ENCODE measurements around the gene BRS3.

Gene BRS3

DNA sequence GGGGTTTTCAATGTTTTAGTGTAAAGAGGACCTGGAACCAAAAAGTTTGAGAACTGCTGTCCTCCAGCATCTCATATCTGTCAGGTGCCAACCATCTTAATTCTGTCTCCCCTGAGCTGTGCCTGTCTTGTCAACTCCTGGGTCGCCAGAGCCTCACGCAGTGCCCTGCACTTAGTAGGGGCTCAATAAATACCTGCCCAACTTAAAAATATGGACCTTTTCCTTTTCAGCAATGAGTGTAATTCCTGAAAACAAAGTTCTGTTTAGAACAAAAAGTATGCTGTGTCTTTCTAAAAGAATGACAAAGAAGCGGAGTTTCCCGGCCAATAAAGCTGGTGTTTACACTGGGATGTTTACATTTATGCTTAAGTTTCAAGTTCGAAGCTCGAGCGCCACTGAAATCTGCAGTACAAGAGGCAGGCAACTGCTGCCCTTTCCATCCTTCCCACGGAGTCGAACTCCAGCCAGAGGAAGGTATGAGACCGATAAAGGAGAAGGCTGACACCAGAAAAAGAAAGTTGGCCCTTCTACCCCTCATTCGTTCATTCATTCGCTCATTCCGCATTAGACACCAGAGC is 8.5 kb downstream of the BRS3 start:
- TF ChIP-seq CTCF (IDR thresholded peaks at IDR 0.05): no peak

- no peak for TF ChIP-seq CTCF (IDR thresholded peaks at IDR 0.05)
These were observed 9.2 kb downstream of the BRS3 start for GRCh38 chrX:136496764-136497555.

DNA sequence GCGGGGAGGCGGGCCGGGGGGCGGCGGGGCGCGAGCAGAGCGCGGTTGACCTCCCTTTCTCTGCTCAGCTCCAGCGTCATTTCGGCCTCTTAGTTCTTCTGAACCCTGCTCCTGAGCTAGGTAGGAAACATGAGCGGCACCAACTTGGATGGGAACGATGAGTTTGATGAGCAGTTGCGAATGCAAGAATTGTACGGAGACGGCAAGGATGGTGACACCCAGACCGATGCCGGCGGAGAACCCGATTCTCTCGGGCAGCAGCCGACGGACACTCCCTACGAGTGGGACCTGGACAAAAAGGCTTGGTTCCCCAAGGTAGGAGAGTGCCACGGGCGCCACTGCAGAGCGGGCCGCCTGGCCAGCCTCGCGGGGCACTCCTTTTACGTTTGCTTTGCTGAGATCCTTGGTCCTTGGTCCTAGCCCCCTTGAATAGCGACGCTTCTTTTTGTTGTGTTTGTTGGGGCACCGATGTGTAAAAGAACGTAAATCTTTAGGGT is 9.9 kb downstream of the BRS3 start, which contains the start of gene HTATSF1:
HTATSF1 (plus strand) TSS at position 37 of the 497 bp plus-strand sequence; CDS start at position 130, 93 bp downstream.
- no peak for TF ChIP-seq CTCF (IDR thresholded peaks at IDR 0.05)

DNA sequence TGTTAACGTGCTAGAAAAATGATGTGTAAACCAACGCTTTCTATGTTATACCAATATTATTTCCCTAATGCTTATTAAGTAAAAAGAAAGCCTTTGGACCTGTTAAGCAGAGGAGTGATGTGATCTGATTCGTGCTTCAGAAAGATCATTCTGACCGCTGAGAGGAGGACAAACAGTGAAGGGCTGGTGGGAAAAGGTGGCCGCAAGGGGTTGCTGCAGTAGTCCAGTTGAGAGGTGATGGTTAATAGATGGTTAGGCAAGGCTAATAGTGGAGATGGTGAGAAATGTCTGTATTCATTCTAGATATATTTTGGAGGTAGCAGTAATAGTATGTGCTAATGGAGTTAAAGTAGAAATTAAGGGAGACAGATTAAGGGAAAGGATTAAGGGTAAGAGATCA is 31.3 kb downstream of the BRS3 start:
- TF ChIP-seq CTCF (IDR thresholded peaks at IDR 0.05): no peak

DNA sequence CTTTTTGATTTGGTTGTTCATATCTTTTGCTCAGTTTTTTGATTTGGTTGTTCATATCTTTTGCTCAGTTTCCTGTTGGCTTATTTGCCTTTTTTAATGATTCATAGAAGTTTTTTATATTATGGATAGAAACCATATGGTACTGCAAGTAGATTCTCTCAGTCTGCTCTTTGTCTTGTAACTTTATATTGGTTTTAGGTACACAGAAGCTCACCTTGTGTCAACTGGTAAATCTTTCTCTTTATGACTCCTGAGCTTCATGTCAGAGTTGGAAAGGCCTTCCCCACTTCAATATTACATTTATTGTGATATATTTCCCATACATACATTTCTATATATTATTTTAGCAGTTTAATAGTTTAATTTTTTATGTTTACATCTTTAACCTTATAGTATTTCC is 36.0 kb downstream of the BRS3 start:
- no peak for TF ChIP-seq CTCF (IDR thresholded peaks at IDR 0.05)

DNA sequence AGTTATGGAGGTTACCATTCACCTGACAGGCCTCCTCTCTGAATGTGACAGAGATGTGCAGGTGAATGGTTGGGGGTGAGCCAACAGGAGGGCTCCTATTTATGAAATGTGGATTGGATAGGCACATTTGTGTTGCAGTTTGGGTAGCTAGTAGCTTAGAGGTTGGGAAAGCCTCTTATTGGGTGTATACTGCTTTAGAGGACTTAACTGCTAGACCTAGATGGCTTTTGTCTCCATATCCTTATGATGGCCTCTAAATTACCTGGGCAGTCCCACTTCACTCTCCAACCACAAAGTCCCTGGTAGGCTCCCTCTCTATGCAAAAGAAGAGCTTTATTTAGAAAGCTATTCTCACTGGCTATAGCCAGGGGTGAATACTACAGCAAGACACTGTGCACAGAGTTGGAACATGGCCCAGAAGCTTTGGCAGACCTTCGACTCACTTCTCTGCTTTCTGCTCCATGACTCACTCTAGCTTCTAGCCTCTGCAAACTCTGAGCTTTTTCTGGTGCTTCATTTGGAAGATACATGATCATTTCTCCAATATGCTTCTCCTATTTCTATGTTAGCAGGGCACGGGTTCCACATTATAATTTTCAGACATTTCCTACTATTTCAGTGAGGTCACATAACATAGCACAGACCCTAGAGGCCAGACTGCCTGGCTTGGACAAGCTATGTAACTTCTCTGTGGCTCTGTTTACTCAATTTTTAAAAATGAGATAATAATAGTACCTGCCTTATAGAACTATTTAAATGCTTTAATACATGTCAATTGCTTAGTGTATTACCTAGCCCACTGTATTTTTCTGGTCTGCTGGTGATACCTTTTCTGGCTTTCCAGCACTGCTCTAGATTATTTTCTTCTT is 38.2 kb downstream of the BRS3 start:
- no peak for TF ChIP-seq CTCF (IDR thresholded peaks at IDR 0.05)

DNA sequence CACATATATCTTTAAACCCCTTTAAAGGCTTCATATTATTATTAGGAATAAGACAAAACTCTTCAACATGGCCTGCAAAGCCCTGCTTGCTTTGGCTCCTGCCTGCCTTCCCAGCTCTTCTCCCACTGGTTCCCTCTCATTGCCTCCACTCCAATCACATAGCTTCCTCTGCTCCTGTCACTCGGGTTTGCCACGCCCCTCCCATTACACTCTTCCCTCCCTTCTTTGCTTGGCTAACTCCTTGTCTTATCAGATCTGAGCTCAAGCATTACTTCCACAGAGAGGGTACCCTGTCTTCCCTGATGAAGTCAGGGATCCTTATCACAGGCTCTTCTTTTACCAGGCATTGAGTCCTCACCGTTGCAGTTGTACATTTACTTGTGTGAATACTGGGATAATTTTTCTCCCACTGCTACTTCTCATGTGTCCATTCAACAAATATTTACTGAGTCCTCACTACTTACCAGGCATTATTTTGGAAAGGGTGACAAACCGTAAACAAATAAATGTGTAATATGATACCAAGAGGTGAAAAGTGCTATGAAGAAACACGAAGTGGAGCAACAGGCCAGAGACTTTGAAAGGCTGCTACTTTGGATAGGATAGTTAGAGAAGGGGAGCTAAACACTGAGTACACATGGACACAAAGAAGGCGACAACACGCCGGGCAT is 41.0 kb downstream of the BRS3 start:
- TF ChIP-seq CTCF (IDR thresholded peaks at IDR 0.05): no peak

All from LNCAP (cell line).